Stimulated activated CD8-positive, alpha-beta memory T cell treated with anti-CD3 and anti-CD28 coated beads, Interleukin-4, amount 100 ng/mL, for 4 hours (primary cell): ENCODE data around the gene SPOCK1.
"Not testable (repeated sequence)": the region's sequence is repeated elsewhere in the genome, so short reads cannot be mapped to it uniquely, and the experiment has no call there.

Experiments used
- DNase-seq, 2 donors: peaks; one replicate each; pipeline ENCODE4 v3.0.0-alpha.2; 2020; ENCODE audit warnings: low read depth in 2 of 2, low spot score in 1 of 2

SPOCK1 gene

GRCh38 chr5:136985785-136986475, 513.2 kb downstream of the SPOCK1 start:
- DNase-seq, result no peak

- DNase-seq, result no peak
Measured at GRCh38 chr5:136984772-136985446, 514.2 kb downstream of the SPOCK1 start.

- DNase-seq, result no peak
Measured at GRCh38 chr5:136981936-136982335, 517.2 kb downstream of the SPOCK1 start.

GRCh38 chr5:136979131-136979530, 520.0 kb downstream of the SPOCK1 start:
- no peak for DNase-seq

GRCh38 chr5:136963504-136963903, 535.6 kb downstream of the SPOCK1 start:
- no peak for DNase-seq

- DNase-seq, result no peak
Measured at GRCh38 chr5:136957428-136957827, 541.7 kb downstream of the SPOCK1 start.

- DNase-seq, result not testable (repeated sequence)
Measured at GRCh38 chr5:136954142-136954541, 545.0 kb downstream of the SPOCK1 start.

- not testable (repeated sequence) for DNase-seq
Measured at GRCh38 chr5:136953346-136954069, 545.6 kb downstream of the SPOCK1 start.

- no peak for DNase-seq
Measured at GRCh38 chr5:136927571-136927970, 571.6 kb downstream of the SPOCK1 start.

- DNase-seq, result no peak
Measured at GRCh38 chr5:136926073-136926472, 573.1 kb downstream of the SPOCK1 start.
